CD14-positive monocyte (primary cell): Measurements from ENCODE around the gene INO80C. TPM values are rescaled to one million over a fixed set of nuclear protein-coding genes. Genes with fewer than 3 reads are reported as not detected.

ENCODE experiments used
- DNase-seq, 3 donors: peaks; one replicate each; pipeline ENCODE4 v3.0.0-alpha.2; 2011 to 2022
- H2AFZ ChIP-seq: 2 replicates; pipeline ENCODE4 v1.6.0; 2012; ENCODE audit warnings: mild to moderate bottlenecking, low read depth, low read length, inconsistent platforms; ENCODE audit not compliant: insufficient read depth, poor library complexity, severe bottlenecking
- H3K27ac ChIP-seq, 2 donors: 1 replicate in 1 of 2; 2 replicates in 1 of 2; pipeline ENCODE4 v1.5.1; 2012 to 2013; ENCODE audit warnings: low read length in 2 of 2, control low read depth in 1 of 2, inconsistent platforms in 1 of 2, low read depth in 1 of 2, mild to moderate bottlenecking in 1 of 2
- H3K27me3 ChIP-seq, 2 donors: one replicate each; pipeline versions ENCODE4 v1.6.0 to v1.6.1; 2011 to 2013; ENCODE audit warnings: low read length in 2 of 2; ENCODE audit not compliant: control insufficient read depth in 2 of 2, insufficient read depth in 2 of 2
- H3K36me3 ChIP-seq, 2 donors: replicated peaks in 1 of 2; 1 replicate in 1 of 2; 2 replicates in 1 of 2; pipeline versions ENCODE4 v1.5.1 to v1.6.1; 2012 to 2013; ENCODE audit warnings: low read length in 2 of 2, control low read depth in 1 of 2, inconsistent platforms in 1 of 2, mild to moderate bottlenecking in 1 of 2; ENCODE audit not compliant: insufficient read depth in 2 of 2, control insufficient read depth in 1 of 2
- H3K4me1 ChIP-seq, 2 donors: 1 replicate in 1 of 2; 2 replicates in 1 of 2; pipeline versions ENCODE4 v1.5.1 to v1.6.1; 2012 to 2013; ENCODE audit warnings: low read length in 2 of 2, control low read depth in 1 of 2, inconsistent platforms in 1 of 2, mild to moderate bottlenecking in 1 of 2, moderate library complexity in 1 of 2; ENCODE audit not compliant: insufficient read depth in 2 of 2, control insufficient read depth in 1 of 2
- H3K4me2 ChIP-seq: replicated peaks from 2 replicates; pipeline ENCODE3; 2012; ENCODE audit warnings: low read length, moderate library complexity, mild to moderate bottlenecking; ENCODE audit not compliant: poor library complexity, severe bottlenecking; ENCODE audit errors: extremely low read depth
- H3K4me3 ChIP-seq, 3 experiments: fragments of 200-600 bp in 1 of 3; sonication (generic) in 1 of 3; replicated peaks in 1 of 3; 1 replicate in 2 of 3; 2 replicates in 1 of 3; pipeline ENCODE4 v1.5.1; 2011 to 2013; ENCODE audit warnings: low read length in 3 of 3, mild to moderate bottlenecking in 3 of 3, control low read depth in 2 of 3, low read depth in 2 of 3, inconsistent platforms in 1 of 3, moderate library complexity in 1 of 3
- H3K79me2 ChIP-seq: 2 replicates; pipeline ENCODE4 v1.6.0; 2012; ENCODE audit warnings: mild to moderate bottlenecking, control low read depth, inconsistent platforms, low read length, moderate library complexity; ENCODE audit not compliant: insufficient read depth
- H3K9ac ChIP-seq: 2 replicates; pipeline ENCODE4 v1.6.0; 2017; ENCODE audit warnings: low read length, mild to moderate bottlenecking; ENCODE audit not compliant: insufficient read depth, poor library complexity, severe bottlenecking
- H3K9me3 ChIP-seq, 2 donors: replicated peaks in 1 of 2; 1 replicate in 1 of 2; 2 replicates in 1 of 2; pipeline versions ENCODE4 v1.5.1 to v1.6.1; 2012 to 2013; ENCODE audit warnings: low read length in 2 of 2, control low read depth in 1 of 2; ENCODE audit not compliant: control insufficient read depth in 1 of 2, insufficient read depth in 1 of 2
- H4K20me1 ChIP-seq: 2 replicates; pipeline ENCODE4 v1.6.0; 2012; ENCODE audit warnings: mild to moderate bottlenecking, low read length, control low read depth, moderate library complexity; ENCODE audit not compliant: insufficient read depth
- H3K27ac Mint-ChIP-seq, 7 donors: one replicate each; pipeline ENCODE4 v1.8.0; 2020; ENCODE audit warnings: mild to moderate bottlenecking in 7 of 7, mixed read lengths in 7 of 7, moderate library complexity in 6 of 7, inconsistent platforms in 2 of 7
- H3K27me3 Mint-ChIP-seq, 3 donors: one replicate each; pipeline ENCODE4 v1.8.0; 2021 to 2022; ENCODE audit warnings: low read depth in 3 of 3, mild to moderate bottlenecking in 3 of 3, mixed read lengths in 3 of 3, moderate library complexity in 3 of 3, inconsistent platforms in 1 of 3
- H3K36me3 Mint-ChIP-seq, 2 donors: one replicate each; pipeline ENCODE4 v1.8.0; 2020; ENCODE audit warnings: mixed read lengths in 2 of 2, inconsistent platforms in 1 of 2, mild to moderate bottlenecking in 1 of 2
- H3K4me1 Mint-ChIP-seq: one replicate; pipeline ENCODE4 v1.8.0; 2020; ENCODE audit warnings: mild to moderate bottlenecking, mixed read lengths
- H3K4me3 Mint-ChIP-seq, 2 donors: one replicate each; pipeline ENCODE4 v1.8.0; 2020; ENCODE audit warnings: mild to moderate bottlenecking in 2 of 2, mixed read lengths in 2 of 2, moderate library complexity in 1 of 2
- H3K9me3 Mint-ChIP-seq, 7 donors: one replicate each; pipeline ENCODE4 v1.8.0; 2020 to 2022; ENCODE audit warnings: mixed read lengths in 7 of 7, mild to moderate bottlenecking in 6 of 7, moderate library complexity in 6 of 7, inconsistent platforms in 2 of 7
- WGBS: methylation state at CpG from one replicate; pipeline ENCODE4 v1.1.5; 2013; ENCODE audit warnings: missing lambda C conversion rate; ENCODE audit not compliant: insufficient coverage; 5-methylcytosine and 5-hydroxymethylcytosine counted together
- intact Hi-C, 2 donors: fragments of 100-400 bp; cut with micrococcal nuclease; formaldehyde crosslinking; loops; one replicate each; pipeline versions ENCODE4 v1.15.0 to v1.15.1; 2023
- polyA plus RNA-seq, 3 donors: library from polyadenylated mRNA; depleted of rRNA in 1 of 3; unstranded in 2 of 3; stranded (reverse) in 1 of 3; fragments of 300-500 nt in 2 of 3; fragments of >200 nt in 1 of 3; fragmentation: Illumina TruSeq in 2 of 3; gene quantifications; 1 replicate in 2 of 3; 2 replicates in 1 of 3; pipeline ENCODE4 v1.2.3, GENCODE V29; 2012 to 2021
- TF ChIP-seq, protein P1 (sequence below): fragments of 200-600 bp; IDR thresholded peaks from one replicate; pipeline ENCODE4 v1.8.0; 2022; ENCODE audit warnings: antibody characterized with exemption, mild to moderate bottlenecking

The INO80C gene
- polyA plus RNA-seq, 3 donors: 17.7 to 27.9 (median 22.3) TPM

DNA sequence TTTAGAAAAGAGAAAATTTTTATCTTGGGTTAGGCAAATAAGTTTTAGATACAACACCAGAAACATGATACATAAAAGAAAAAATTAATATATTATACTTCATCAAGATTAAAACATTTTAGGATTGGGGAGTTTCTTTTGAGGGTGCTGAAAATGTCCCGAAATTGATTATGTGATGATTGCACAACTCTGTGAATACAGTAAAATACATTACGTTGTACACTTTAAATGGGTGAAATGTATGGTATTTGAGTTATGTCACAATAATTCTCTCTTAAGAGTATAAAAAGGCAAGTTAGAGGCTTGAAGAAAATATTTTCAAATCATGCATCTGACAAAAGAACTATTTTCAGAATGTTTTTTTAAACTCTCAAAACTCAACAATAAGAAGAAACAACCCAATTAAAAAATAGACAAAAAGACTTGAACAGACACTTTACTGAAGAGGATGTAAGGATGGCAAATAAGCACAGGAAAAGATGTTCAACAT, 36.2 kb upstream of the INO80C start:
- Histone ChIP-seq H3K4me1 (no peaks in the 10 kb centered on the region), H3K79me2 (no peaks in the 10 kb centered on the region), H3K9ac (no peak overlapping the region), H3K27me3 (no peaks in the 10 kb centered on the region), H2AFZ (no peak overlapping the region), H3K27ac (no peak overlapping the region), H3K36me3 (no peaks in the 10 kb centered on the region), H3K4me2 (no peak overlapping the region), H4K20me1 (no peaks in the 10 kb centered on the region), H3K4me3 (no peak overlapping the region), H3K9me3 (peaks cover 6 to 9% of the 10 kb centered on the region in 2 donors)
- Mint-ChIP-seq H3K4me1 (no peaks in the 10 kb centered on the region), H3K9me3 (peaks cover 9 to 26% (median 15%) of the 10 kb centered on the region in 7 donors), H3K4me3 (no peak overlapping the region), H3K36me3 (no peaks in the 10 kb centered on the region), H3K27me3 (peaks cover 0 to 5% (median 0%) of the 10 kb centered on the region in 3 donors), H3K27ac (no peak overlapping the region)
- intact Hi-C loops: no loop called here
- DNase-seq: no peak
- TF ChIP-seq, protein P1, sequence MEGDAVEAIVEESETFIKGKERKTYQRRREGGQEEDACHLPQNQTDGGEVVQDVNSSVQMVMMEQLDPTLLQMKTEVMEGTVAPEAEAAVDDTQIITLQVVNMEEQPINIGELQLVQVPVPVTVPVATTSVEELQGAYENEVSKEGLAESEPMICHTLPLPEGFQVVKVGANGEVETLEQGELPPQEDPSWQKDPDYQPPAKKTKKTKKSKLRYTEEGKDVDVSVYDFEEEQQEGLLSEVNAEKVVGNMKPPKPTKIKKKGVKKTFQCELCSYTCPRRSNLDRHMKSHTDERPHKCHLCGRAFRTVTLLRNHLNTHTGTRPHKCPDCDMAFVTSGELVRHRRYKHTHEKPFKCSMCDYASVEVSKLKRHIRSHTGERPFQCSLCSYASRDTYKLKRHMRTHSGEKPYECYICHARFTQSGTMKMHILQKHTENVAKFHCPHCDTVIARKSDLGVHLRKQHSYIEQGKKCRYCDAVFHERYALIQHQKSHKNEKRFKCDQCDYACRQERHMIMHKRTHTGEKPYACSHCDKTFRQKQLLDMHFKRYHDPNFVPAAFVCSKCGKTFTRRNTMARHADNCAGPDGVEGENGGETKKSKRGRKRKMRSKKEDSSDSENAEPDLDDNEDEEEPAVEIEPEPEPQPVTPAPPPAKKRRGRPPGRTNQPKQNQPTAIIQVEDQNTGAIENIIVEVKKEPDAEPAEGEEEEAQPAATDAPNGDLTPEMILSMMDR: no peak
- WGBS: no CpG with 5 or more reads among the region's 2 CpGs

DNA sequence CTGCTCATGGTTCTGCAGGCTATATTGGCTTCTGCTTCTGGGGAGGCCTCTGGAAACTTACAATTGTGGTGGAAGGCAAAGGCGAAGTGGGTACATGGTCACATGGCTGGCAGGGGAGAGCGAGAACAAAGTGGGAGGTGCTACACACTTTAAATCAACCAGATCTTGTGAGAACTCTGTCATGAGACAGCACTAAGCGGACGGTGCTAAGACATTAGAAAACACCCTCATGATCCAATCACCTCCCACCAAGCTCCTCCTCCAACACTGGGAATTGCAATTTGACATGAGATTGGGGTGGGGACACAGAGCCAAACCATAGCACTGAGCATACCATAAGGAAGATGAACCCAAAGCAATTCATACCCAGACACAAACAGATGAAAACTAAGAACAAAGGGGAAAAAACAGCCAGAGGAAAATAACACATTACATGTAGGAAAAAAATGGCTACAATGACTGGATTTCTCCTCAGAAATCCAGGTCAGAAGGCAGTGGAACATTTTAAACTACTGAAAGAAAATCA, 31.1 kb upstream of the INO80C start:
- H3K27ac ChIP-seq: no peak overlapping the region

More for the DNA sequence above, 31.1 kb upstream of the INO80C start:
- intact Hi-C loops: no loop called here
- Histone ChIP-seq H3K9ac (no peak overlapping the region), H3K4me2 (no peak overlapping the region), H4K20me1 (no peaks in the 10 kb centered on the region), H3K9me3 (peaks cover 6% of the 10 kb centered on the region in 2 donors), H3K27me3 (no peaks in the 10 kb centered on the region), H3K4me3 (no peak overlapping the region), H3K79me2 (no peaks in the 10 kb centered on the region), H2AFZ (no peak overlapping the region), H3K4me1 (peaks cover 34 to 35% of the 10 kb centered on the region in 2 donors), H3K36me3 (no peaks in the 10 kb centered on the region)
- H3K27me3 Mint-ChIP-seq: no peaks in the 10 kb centered on the region
- H3K4me3 Mint-ChIP-seq: no peak overlapping the region
- H3K9me3 Mint-ChIP-seq: peaks cover 2 to 26% (median 10%) of the 10 kb centered on the region in 7 donors
- no peak for DNase-seq
- TF ChIP-seq, protein P1: no peak
- H3K4me1 Mint-ChIP-seq: peaks cover 33% of the 10 kb centered on the region
- no CpG with 5 or more reads among the region's 4 CpGs for WGBS
- no peak overlapping the region for H3K27ac Mint-ChIP-seq
- H3K36me3 Mint-ChIP-seq: no peaks in the 10 kb centered on the region
